Measurements from ENCODE around the gene F2RL1.

DNA sequence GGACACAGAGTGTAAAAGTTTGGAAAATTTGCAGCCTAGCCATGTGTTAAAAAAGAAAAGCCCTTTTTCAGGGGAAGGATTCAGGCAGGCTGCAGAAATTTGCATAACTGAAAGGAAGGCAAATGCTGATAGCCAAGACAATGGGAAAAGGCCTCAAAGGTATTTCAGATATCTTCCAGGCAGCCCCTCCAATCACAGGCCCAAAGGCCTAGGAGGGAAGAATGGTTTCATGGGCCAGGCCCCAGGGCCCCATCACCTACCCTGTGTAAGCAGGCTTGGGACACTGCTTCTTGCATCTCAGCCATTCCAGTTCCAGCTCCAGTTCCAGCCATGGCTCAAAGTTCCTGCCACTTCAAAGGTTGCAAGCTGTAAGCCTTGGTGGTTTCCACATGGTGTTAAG lies 35.8 kb downstream of the F2RL1 start:
- TF ChIP-seq, protein P1, sequence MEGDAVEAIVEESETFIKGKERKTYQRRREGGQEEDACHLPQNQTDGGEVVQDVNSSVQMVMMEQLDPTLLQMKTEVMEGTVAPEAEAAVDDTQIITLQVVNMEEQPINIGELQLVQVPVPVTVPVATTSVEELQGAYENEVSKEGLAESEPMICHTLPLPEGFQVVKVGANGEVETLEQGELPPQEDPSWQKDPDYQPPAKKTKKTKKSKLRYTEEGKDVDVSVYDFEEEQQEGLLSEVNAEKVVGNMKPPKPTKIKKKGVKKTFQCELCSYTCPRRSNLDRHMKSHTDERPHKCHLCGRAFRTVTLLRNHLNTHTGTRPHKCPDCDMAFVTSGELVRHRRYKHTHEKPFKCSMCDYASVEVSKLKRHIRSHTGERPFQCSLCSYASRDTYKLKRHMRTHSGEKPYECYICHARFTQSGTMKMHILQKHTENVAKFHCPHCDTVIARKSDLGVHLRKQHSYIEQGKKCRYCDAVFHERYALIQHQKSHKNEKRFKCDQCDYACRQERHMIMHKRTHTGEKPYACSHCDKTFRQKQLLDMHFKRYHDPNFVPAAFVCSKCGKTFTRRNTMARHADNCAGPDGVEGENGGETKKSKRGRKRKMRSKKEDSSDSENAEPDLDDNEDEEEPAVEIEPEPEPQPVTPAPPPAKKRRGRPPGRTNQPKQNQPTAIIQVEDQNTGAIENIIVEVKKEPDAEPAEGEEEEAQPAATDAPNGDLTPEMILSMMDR (IDR thresholded peaks at IDR 0.05; ENCODE audit: insufficient read depth, low read length) = no peak
- TF ChIP-seq POLR2AphosphoS5 (IDR thresholded peaks at IDR 0.05; ENCODE audit: low read depth) = no peak
- TF ChIP-seq SPI1 (IDR thresholded peaks at IDR 0.05; ENCODE audit: borderline replicate concordance, low read depth) = no peak
- TF ChIP-seq, protein P2, sequence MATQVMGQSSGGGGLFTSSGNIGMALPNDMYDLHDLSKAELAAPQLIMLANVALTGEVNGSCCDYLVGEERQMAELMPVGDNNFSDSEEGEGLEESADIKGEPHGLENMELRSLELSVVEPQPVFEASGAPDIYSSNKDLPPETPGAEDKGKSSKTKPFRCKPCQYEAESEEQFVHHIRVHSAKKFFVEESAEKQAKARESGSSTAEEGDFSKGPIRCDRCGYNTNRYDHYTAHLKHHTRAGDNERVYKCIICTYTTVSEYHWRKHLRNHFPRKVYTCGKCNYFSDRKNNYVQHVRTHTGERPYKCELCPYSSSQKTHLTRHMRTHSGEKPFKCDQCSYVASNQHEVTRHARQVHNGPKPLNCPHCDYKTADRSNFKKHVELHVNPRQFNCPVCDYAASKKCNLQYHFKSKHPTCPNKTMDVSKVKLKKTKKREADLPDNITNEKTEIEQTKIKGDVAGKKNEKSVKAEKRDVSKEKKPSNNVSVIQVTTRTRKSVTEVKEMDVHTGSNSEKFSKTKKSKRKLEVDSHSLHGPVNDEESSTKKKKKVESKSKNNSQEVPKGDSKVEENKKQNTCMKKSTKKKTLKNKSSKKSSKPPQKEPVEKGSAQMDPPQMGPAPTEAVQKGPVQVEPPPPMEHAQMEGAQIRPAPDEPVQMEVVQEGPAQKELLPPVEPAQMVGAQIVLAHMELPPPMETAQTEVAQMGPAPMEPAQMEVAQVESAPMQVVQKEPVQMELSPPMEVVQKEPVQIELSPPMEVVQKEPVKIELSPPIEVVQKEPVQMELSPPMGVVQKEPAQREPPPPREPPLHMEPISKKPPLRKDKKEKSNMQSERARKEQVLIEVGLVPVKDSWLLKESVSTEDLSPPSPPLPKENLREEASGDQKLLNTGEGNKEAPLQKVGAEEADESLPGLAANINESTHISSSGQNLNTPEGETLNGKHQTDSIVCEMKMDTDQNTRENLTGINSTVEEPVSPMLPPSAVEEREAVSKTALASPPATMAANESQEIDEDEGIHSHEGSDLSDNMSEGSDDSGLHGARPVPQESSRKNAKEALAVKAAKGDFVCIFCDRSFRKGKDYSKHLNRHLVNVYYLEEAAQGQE (IDR thresholded peaks at IDR 0.05; ENCODE audit: insufficient replicate concordance, low read depth) = no peak
- no peak for TF ChIP-seq GABPA (IDR thresholded peaks at IDR 0.05; ENCODE audit: low read depth)

Data from HL-60 (cell line).